Measurements from ENCODE around the gene AMZ1. TPM values are rescaled to one million over a fixed set of nuclear protein-coding genes. Genes with fewer than 3 reads are reported as not detected.
"Not testable (repeated sequence)": the region's sequence is repeated elsewhere in the genome, so short reads cannot be mapped to it uniquely, and the experiment has no call there.

AMZ1 gene
- total RNA-seq, 1 donor from 2014 or later, result 9.1 TPM

- TF ChIP-seq, protein P1, sequence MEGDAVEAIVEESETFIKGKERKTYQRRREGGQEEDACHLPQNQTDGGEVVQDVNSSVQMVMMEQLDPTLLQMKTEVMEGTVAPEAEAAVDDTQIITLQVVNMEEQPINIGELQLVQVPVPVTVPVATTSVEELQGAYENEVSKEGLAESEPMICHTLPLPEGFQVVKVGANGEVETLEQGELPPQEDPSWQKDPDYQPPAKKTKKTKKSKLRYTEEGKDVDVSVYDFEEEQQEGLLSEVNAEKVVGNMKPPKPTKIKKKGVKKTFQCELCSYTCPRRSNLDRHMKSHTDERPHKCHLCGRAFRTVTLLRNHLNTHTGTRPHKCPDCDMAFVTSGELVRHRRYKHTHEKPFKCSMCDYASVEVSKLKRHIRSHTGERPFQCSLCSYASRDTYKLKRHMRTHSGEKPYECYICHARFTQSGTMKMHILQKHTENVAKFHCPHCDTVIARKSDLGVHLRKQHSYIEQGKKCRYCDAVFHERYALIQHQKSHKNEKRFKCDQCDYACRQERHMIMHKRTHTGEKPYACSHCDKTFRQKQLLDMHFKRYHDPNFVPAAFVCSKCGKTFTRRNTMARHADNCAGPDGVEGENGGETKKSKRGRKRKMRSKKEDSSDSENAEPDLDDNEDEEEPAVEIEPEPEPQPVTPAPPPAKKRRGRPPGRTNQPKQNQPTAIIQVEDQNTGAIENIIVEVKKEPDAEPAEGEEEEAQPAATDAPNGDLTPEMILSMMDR (IDR thresholded peaks at IDR 0.05), result no peak
- Mint-ChIP-seq H3K4me3 (ENCODE audit: unreplicated experiment) (no peak overlapping the region), H3K36me3 (ENCODE audit: low read depth) (no peaks in the 10 kb centered on the region), H3K4me1 (ENCODE audit: low read depth) (peaks cover 34% of the 10 kb centered on the region), H3K27ac (ENCODE audit: unreplicated experiment) (peak overlapping the region; percentile 74), H3K9me3 (ENCODE audit: low read depth) (no peaks in the 10 kb centered on the region), H3K27me3 (ENCODE audit: low read depth) (no peaks in the 10 kb centered on the region)
- DNase-seq (ENCODE audit: low spot score), result no peak
Observed at GRCh38 chr7:2691011-2691707, 3.2 kb downstream of the AMZ1 start.

DNA sequence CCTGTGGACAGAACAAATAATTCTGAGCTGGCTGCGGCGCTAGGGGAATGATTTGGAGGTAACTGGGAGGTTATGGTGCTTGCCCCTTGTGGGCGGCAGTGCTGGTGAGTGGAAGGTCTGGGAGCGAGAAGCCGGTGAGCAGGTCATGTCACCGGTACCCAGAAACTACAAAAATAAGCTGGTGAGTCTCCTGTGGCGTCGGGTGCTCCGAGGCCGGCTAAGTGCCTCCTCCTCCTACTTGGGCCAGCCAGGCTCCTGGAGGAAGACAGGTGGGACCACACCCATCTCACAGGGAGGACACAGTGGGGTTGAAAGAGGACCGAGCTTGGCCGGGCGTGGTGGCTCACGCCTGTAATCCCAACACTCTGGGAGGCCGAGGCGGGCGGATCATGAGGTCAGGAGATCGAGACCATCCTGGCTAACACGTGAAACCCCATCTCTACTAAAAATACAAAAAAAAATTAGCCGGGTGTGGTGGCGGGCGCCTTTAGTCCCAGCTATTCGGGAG lies 4.0 kb downstream of the AMZ1 start:
- not testable (repeated sequence) for H3K9me3 Mint-ChIP-seq (ENCODE audit: low read depth); DNase-seq (ENCODE audit: low spot score)
- peak overlapping the region; percentile 59 for H3K27ac Mint-ChIP-seq (ENCODE audit: unreplicated experiment)

GRCh38 chr7:2692543-2692942 lies 4.5 kb downstream of the AMZ1 start:
- H3K27ac Mint-ChIP-seq (ENCODE audit: unreplicated experiment), result no peak overlapping the region

More for the DNA sequence above, 4.0 kb downstream of the AMZ1 start:
- H3K4me1 Mint-ChIP-seq (ENCODE audit: low read depth), result peaks cover 34% of the 10 kb centered on the region
- H3K36me3 Mint-ChIP-seq (ENCODE audit: low read depth); H3K4me3 Mint-ChIP-seq (ENCODE audit: unreplicated experiment); H3K27me3 Mint-ChIP-seq (ENCODE audit: low read depth): not testable (repeated sequence)

DNA sequence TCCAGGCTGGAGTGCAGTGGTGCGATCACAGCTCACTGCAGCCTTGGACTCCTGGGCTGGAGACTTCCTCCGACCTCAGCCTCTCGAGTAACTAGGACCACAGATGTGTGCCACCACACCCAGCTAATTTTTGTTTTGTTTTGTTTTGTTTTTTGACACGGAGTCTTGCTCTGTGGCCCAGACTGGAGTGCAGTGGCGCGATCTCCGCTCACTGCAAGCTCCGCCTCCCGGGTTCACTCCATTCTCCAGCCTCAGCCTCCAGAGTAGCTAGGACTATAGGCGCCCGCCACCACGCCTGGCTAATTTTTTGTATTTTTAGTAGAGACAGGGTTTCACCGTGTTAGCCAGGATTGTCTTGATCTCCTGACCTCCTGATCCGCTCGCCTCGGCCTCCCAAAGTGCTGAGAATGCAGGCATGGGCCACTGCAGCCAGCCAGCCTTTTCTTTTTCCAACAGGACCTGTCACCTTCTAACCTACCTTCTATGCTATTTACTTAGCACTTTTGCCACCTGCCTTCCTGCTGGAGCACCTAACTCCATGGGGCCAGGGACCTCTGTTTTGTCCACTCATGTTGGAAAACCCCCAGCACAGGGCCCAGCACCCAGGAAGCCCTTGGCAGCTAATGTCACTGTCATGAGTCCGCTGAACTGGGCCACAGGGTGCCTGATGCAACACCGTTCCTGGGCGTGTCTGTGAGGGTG lies 5.6 kb downstream of the AMZ1 start:
- not testable (repeated sequence) for H3K27ac Mint-ChIP-seq (ENCODE audit: unreplicated experiment)

More at GRCh38 chr7:2692543-2692942, 4.5 kb downstream of the AMZ1 start:
- Mint-ChIP-seq H3K36me3 (ENCODE audit: low read depth) (no peaks in the 10 kb centered on the region), H3K9me3 (ENCODE audit: low read depth) (no peaks in the 10 kb centered on the region), H3K4me3 (ENCODE audit: unreplicated experiment) (no peak overlapping the region), H3K27me3 (ENCODE audit: low read depth) (no peaks in the 10 kb centered on the region), H3K4me1 (ENCODE audit: low read depth) (peaks cover 29% of the 10 kb centered on the region)
- no peak for DNase-seq (ENCODE audit: low spot score)
- TF ChIP-seq, protein P1 (IDR thresholded peaks at IDR 0.05), result no peak

DNA sequence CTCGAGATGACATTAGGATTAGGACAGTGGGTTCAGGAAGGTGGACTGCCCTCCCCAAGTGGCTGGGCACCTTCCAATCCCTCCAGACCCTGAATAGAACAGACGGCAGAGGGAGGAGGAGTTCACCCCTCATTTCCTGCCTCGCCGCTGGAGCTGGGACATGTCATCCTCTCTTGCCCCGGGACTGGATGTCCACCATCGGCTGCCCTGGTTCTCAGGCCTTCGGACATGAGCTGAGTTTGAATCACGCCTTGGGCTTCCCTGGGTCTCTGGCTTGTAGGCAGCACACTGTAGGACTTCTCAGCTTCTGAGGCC lies 6.1 kb downstream of the AMZ1 start:
- H3K27me3 Mint-ChIP-seq (ENCODE audit: low read depth); DNase-seq (ENCODE audit: low spot score); H3K9me3 Mint-ChIP-seq (ENCODE audit: low read depth); H3K4me3 Mint-ChIP-seq (ENCODE audit: unreplicated experiment); H3K27ac Mint-ChIP-seq (ENCODE audit: unreplicated experiment); H3K36me3 Mint-ChIP-seq (ENCODE audit: low read depth): not testable (repeated sequence)
- peaks cover 23% of the 10 kb centered on the region for H3K4me1 Mint-ChIP-seq (ENCODE audit: low read depth)

More for the DNA sequence above, 5.6 kb downstream of the AMZ1 start:
- not testable (repeated sequence) for H3K9me3 Mint-ChIP-seq (ENCODE audit: low read depth); H3K27me3 Mint-ChIP-seq (ENCODE audit: low read depth); DNase-seq (ENCODE audit: low spot score); H3K36me3 Mint-ChIP-seq (ENCODE audit: low read depth); H3K4me3 Mint-ChIP-seq (ENCODE audit: unreplicated experiment)
- peaks cover 28% of the 10 kb centered on the region for H3K4me1 Mint-ChIP-seq (ENCODE audit: low read depth)

GRCh38 chr7:2698581-2699288 lies 10.7 kb downstream of the AMZ1 start:
- Mint-ChIP-seq H3K9me3 (ENCODE audit: low read depth) (no peaks in the 10 kb centered on the region), H3K27me3 (ENCODE audit: low read depth) (no peaks in the 10 kb centered on the region), H3K27ac (ENCODE audit: unreplicated experiment) (no peak overlapping the region), H3K36me3 (ENCODE audit: low read depth) (peaks cover 2% of the 10 kb centered on the region), H3K4me1 (ENCODE audit: low read depth) (no peaks in the 10 kb centered on the region), H3K4me3 (ENCODE audit: unreplicated experiment) (no peak overlapping the region)
- TF ChIP-seq, protein P1 (IDR thresholded peaks at IDR 0.05), result no peak
- no peak for DNase-seq (ENCODE audit: low spot score)
